DMS53 (cell line): ENCODE measurements around the gene SETX.

Source experiments
- DNase-seq: peaks from one replicate; lab custom pipeline; 2025; lab: John Stamatoyannopoulos, UW

Gene SETX

DNA sequence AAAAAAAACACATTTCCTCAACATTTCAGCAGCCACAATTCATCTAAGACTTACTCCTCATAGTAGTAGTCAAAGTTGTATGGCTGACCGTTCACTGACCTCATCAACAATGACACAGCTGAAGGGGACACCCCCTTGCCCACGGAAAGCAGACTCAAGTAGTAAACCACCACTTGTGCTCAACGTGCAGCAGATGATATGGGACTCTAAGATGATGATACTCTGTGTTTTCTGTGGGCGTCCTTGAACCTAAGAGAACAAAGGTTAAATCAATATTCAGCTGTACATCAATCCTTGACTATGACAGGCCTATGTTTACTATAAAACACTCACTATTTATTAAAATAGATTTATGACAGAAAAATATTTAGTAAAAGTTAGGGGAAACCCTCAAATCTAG, 71.6 kb downstream of the SETX start:
- DNase-seq, result no peak

DNA sequence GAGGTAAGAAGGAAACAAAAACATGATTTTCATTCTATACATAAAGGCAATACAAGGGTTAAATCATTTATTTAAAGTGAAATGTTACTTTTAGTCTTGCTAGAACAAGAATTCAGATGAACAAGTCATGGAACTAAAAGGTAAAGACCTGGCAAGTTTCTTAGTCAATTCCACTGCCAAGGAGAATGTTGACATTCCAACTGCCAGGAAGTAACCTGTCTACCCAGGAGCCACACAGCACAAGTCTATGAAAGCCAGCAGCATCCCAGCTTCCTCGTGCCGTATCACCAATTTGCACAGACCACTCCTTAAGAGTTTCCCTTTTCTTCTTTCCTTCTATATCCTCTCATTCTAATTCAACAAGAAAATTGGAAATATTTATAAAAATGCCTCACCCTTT, 79.9 kb downstream of the SETX start:
- DNase-seq, result no peak

- peak; percentile 97 for DNase-seq
These were observed 84.9 kb downstream of the SETX start for GRCh38 chr9:132269704-132270516.

DNA sequence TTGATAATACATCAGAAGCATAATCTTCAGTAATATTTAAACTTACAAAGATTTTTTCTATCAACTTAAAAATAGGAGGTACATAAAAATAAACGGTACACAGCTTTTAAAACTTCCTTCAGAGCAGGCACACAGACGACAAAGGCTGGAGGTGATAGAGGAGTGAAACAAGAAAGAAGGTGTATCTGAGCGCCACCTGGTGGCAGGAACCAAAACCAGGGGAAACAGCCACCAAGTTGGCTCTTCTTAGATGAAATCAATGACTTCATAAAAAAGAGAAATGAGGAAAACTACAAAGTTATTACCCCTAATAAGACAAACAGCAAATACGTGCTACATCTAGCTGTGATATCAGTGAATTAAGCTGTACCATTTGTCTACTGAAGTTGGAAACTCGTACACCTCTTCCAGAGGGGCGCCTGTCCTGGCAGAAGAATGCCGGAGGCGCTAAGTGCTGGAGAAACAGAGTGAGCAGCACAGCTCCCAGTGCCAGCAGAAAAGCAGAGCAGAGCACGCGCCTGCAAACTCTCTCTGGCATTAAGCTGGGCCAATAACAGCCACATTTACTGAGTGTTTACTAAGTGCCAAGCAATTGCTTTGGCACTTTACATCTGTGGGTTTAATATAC, 85.9 kb downstream of the SETX start:
- DNase-seq, result peak; percentile 78

DNA sequence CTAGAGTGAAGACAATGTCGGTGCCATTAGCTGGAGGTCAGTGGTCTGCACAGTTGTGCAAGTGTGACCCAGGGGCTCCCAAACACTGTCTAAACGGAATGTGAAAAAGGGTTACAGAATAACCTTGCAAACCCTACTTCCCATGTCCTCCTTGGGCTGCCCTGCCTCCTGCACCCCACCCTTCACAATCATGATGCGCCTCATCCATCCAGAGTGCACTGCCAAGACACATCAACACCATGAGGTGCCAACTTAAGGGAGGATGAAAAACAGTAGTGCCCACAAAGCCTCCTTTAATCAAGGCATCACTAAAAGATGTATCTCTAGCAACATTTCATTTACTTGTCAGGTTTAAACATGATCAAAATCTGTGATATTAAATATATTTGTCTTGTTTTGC, 87.1 kb downstream of the SETX start:
- DNase-seq, result no peak

- DNase-seq, result no peak
These were observed 88.8 kb downstream of the SETX start for GRCh38 chr9:132266017-132266416.

DNA sequence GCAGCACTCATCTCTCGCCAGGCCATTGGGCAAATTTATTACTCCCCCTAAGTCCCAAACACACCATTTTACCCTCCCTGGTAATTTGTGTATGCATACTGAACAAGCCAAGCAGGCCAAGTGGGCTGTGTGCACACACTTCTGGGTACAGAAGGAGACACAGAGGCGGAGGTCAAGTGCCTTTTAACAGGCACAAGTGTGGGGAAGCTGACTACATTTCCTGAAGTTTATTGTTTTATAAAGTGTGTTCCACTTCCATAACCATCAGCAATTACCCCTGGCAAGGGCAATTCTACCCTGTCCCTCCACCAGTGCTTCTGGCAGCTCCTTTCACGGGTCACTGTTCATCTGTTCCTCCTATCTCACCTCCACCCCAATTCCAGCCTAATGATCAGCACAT, 93.9 kb downstream of the SETX start:
- DNase-seq, result peak; percentile 14

- no peak for DNase-seq
These were observed 104.2 kb downstream of the SETX start for GRCh38 chr9:132250324-132251262.

GRCh38 chr9:132249690-132250089, 105.1 kb downstream of the SETX start:
- no peak for DNase-seq

DNA sequence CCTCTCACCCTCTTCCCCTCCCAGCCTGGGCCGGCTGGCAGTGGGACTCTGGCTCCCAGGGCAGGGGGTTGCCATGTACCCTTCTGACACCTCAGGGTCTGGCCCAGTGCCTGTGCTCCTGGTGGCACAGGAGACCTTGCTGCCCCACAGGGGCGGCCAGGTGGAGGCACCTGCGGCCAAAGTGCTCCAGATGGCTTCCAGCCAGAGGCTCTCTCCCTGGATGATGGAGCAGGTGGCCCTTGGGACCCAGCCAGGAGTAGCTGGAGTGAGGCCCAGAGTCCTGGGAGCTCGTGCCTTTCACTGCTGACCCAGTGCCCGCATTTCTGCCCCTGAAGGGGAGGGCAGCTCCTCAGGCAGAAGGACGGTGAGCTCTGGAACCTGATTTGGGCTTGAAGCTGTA, 105.7 kb downstream of the SETX start:
- peak; percentile 82 for DNase-seq

DNA sequence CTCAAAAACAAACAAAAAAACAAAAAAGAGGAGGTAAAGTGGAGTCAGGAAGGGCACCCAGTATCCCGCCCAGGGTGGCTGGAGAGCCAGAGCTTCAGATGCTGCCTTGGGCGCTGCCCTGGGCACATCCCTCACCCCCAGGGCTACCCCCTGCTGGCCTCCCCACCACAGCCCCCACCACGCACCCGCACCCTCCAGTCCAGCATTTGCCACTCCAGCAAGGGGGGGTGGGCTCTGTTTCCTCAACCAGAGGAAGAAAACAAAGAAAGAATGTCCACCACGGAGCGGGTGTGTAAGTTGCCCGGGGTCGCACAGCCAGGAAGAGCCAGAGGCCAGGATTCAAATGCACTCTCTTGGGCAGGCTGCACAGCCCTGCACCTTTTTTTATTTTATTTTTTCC, 106.8 kb downstream of the SETX start:
- no peak for DNase-seq

DNA sequence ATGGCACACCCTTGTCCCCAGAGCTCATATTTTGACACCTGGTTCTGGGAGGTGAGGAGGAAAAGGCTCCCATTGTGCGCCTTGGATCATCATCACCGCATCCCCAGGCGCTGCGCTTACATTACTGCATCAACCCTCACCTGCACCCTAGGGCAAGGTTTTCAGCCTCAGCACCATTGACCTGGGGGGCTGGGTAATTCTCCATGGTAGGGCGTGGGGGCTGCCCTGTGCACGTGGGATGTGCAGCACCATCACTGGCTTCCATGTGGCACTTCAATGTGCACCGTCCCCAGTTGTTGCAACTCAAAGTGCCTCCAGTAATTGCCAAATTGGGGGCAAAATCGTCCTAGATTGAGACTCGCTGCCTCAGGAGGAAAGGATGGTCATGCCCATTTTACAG, 109.3 kb downstream of the SETX start:
- DNase-seq, result no peak

DNA sequence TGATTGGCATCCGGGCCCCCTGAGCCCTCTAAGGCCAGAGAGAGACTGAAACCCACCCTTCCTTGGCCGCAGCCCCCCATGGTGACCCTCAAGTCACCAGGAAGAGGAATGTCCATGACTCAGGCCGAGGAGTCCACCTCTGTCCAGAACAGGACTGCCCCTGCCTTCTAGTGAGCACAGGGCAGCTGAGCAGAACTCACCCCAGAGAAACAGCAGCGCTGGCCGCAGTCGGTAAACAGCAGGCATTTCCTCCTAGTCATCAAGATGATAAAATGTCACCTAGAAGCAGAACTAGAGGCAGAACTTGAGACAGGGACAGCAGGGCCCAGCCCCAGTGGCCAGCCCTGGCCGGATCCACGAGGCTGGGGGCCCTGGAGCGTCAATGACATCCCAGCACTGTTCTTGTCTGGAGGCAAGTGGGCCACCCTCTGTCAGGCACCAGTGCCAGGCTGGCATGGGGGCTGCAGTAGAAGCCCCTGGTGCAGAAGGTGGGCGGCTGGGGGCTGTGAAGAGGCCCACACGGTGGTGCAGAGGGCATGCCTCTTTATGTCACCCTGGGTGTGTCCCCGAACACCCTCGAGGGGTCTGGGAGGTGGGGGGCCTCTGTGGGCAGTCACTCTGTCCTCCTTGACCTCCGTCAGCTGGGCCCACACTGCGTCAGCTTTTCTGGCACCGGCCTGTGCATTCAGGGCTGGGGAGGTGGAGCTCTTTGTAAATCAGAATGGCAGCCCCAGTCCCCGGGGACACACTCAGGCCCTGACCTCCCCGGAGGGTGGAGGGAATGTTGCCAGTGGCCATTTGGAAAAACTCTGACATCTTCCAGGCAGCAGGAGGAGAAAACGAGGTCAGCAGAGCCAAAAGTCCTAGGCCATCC, 110.0 kb downstream of the SETX start:
- DNase-seq, result peak; percentile 19

GRCh38 chr9:132243156-132244074, 111.4 kb downstream of the SETX start:
- no peak for DNase-seq

- DNase-seq, result peak; percentile 35
These were observed 112.1 kb downstream of the SETX start for GRCh38 chr9:132242621-132243155.

GRCh38 chr9:132241840-132242620, 112.8 kb downstream of the SETX start:
- peak; percentile 57 for DNase-seq

GRCh38 chr9:132241483-132241839, 113.3 kb downstream of the SETX start:
- DNase-seq, result no peak

DNA sequence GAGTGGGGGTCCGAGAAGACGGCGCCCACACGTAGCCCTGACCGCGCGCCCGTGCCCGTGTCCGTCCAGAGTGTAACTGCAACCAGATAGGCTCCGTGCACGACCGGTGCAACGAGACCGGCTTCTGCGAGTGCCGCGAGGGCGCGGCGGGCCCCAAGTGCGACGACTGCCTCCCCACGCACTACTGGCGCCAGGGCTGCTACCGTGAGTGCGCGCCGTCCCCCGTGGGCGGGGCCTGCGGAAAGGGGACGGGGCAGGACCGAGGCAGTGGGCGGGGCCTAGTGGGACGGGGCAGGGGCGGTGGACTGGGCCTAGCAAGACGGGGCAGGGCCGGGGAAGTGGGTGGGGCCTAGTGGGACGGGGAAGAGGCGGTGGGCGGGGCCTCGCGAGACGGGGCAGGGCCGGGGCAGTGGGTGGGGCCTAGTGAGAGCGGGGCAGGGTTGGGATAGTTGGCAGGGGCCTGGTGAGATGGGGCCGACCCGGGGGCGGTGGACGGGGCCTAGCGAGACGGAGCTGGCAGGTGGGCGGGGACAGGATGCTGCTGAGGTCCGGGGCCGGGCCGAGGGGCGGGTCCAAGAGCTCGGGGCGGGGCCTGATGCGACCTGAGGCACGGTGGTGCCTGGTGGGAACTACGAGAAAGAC, 113.8 kb downstream of the SETX start:
- DNase-seq, result peak; percentile 99
